ENCODE results near the gene FIGNL2.

GRCh38 chr12:51812871-51813270 is 35.6 kb downstream of the FIGNL2 start:
- TF ChIP-seq POLR2AphosphoS5 (IDR thresholded peaks at IDR 0.05; ENCODE audit: borderline replicate concordance, low read depth, low read length) (no peak), EZH2 (IDR thresholded peaks at IDR 0.05) (no peak), FOXP2 (optimal IDR thresholded peaks at IDR 0.05; ENCODE audit: control extremely low read depth, extremely low read length, insufficient read depth) (no peak)

Data from SK-N-MC (cell line).